Measurements from ENCODE around the gene SEMA6B.
A peak's percentile ranks its signal among the peaks of the same experiment; 100 is the strongest.

The SEMA6B gene

DNA sequence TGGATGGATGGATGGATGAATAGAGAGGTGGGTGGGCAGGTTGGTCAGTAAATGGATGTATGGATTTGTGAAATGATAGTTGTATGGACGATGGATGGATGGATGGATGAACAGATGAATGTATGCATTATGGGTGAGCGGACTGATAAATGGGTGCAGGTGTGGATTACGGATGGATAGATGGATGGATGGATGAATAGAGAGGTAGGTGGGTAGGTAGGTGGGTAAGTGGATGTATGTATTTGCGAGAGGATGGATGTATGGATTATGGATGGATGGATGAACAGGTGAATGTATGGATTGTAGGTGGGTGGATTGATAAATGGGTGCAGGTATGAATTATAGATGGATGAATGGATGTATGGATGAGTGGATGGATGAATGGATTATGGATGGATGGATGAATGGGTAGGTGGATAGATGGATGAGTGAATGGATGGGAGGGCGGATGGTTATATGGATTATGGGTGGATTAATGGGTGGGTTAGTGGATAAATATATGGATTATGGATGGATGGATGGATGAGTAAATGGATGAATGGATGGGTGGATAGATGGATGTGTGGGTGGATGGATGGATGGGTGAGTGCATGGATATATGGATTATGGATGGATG lies 42.8 kb upstream of the SEMA6B start:
- H3K27me3 Mint-ChIP-seq (ENCODE audit: low read depth) = peaks cover 17% of the 10 kb centered on the region
- H3K4me3 Mint-ChIP-seq = no peak overlapping the region
- no peaks in the 10 kb centered on the region for H3K9me3 Mint-ChIP-seq
- H3K27ac Mint-ChIP-seq = no peak overlapping the region
- TF ChIP-seq CTCF (IDR thresholded peaks at IDR 0.05; ENCODE audit: unreplicated experiment in 3 of 3) = no peak
- H3K36me3 Mint-ChIP-seq (ENCODE audit: low read depth) = no peaks in the 10 kb centered on the region
- peaks cover 3% of the 10 kb centered on the region for H3K4me1 Mint-ChIP-seq

DNA sequence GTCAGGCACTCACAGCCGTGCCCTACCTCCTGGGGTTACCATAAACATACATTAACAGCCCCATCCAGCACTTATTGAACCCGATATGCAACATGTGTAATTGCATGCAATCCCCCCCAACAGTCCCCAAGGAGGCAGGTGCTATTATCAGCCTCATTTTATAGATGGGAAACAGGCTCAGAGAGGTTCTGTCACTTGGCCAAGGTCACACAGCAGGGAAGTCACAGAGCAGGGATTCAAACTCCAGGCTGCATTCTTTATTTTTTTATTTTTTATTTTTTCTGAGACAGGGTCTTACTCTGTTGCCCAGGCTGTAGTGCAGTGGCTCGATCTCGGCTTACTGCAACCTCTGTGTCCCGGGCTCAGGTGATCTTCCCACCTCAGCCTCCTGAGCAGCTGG lies 41.4 kb upstream of the SEMA6B start:
- Mint-ChIP-seq H3K27me3 (ENCODE audit: low read depth) (peaks cover 26% of the 10 kb centered on the region), H3K9me3 (no peaks in the 10 kb centered on the region), H3K36me3 (ENCODE audit: low read depth) (no peaks in the 10 kb centered on the region), H3K27ac (no peak overlapping the region), H3K4me3 (no peak overlapping the region), H3K4me1 (peaks cover 5% of the 10 kb centered on the region)
- TF ChIP-seq CTCF (IDR thresholded peaks at IDR 0.05; ENCODE audit: unreplicated experiment in 3 of 3) = no peak

DNA sequence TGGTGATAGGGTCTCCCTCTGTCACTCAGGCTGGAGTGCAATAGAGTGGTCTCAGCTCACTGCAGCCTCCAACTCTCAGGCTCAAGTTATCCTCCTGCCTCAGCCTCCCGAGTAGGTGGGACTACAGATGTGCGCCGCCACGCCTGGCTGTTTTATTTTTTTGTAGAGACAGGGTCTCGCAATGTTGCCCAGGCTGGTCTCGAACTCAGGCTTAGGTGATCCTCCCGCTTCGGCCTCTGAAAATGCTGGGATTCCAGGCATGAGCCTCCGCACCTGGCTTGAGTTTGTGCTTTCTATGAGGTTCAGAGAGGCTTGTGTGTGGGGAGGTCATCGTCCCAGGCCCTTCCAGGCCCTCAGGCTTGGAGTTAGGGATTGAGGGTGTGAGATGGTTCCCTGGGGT lies 40.6 kb upstream of the SEMA6B start:
- Mint-ChIP-seq H3K4me1 (peaks cover 5% of the 10 kb centered on the region), H3K27me3 (ENCODE audit: low read depth) (peaks cover 34% of the 10 kb centered on the region), H3K27ac (no peak overlapping the region), H3K4me3 (no peak overlapping the region), H3K36me3 (ENCODE audit: low read depth) (no peaks in the 10 kb centered on the region), H3K9me3 (no peaks in the 10 kb centered on the region)
- TF ChIP-seq CTCF (IDR thresholded peaks at IDR 0.05; ENCODE audit: unreplicated experiment in 3 of 3) = no peak

DNA sequence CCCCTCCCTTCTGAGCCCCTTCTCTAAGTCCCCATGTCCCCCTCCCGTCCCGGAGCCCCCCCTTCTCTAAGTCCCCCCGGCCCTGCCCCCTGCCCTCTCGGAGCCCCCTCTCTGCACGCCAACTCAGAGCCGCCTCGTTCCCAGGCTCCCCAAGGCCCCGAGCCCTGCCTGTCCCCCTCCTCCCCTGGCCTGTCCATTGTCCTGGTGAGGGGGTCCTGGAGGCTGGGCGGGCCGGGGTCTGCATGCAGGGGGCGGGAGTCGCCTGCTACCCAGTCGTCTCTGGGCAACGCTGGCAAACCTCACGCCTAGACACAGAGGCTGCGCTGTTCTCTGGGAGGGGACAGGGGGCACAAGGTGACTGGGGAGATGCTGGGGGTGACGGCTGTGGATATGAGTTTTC lies 39.2 kb upstream of the SEMA6B start:
- Mint-ChIP-seq H3K9me3 (no peaks in the 10 kb centered on the region), H3K36me3 (ENCODE audit: low read depth) (no peaks in the 10 kb centered on the region), H3K27me3 (ENCODE audit: low read depth) (peaks cover 35% of the 10 kb centered on the region), H3K27ac (no peak overlapping the region), H3K4me1 (peaks cover 10% of the 10 kb centered on the region), H3K4me3 (peak overlapping the region; percentile 52 to 71 (median 69))
- TF ChIP-seq CTCF (IDR thresholded peaks at IDR 0.05; ENCODE audit: unreplicated experiment in 3 of 3) = no peak

DNA sequence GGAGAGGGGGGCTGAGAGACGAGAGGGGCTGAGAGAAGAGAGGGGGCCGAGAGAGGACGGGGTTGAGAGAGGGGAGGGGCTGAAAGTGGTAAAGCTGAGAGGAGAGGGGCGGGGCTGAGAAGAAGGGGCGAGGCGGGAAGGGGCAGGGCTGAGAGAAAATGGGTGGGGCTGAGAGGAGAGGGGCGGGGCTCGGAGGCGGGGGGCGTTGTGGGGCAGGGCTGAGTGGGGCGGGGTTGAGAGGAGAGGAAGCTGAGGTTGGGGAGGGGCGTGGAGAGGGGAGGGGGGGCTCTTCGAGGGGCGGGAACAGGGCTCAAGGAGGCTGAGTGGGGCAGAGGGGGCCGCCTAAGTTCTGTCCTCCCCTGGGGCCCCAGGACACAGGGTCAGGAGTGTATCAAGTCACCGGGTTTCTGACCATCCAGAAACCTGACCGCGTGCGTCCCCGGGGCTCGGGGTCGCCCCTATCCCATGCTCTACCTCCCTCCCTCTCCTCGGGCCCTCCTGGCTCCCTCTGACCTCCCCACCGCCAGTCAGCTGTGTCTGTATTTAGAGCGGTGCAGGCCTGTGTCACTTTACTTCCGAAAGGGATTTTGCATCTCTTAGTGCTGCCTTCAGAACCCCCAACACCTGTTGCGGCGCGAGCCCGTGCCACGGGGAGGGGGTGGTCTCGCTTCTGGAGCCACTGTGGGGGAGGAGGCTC lies 38.6 kb upstream of the SEMA6B start:
- no peaks in the 10 kb centered on the region for H3K36me3 Mint-ChIP-seq (ENCODE audit: low read depth)
- no peak for TF ChIP-seq CTCF (IDR thresholded peaks at IDR 0.05; ENCODE audit: unreplicated experiment in 3 of 3)
- H3K4me3 Mint-ChIP-seq = peak overlapping the region; percentile 67 to 71 (median 69)

More for the DNA sequence above, 38.6 kb upstream of the SEMA6B start:
- H3K27me3 Mint-ChIP-seq (ENCODE audit: low read depth) = peaks cover 35% of the 10 kb centered on the region
- H3K27ac Mint-ChIP-seq = peak overlapping the region in 1 of 3 experiments; percentile 29
- no peaks in the 10 kb centered on the region for H3K9me3 Mint-ChIP-seq
- H3K4me1 Mint-ChIP-seq = peaks cover 10% of the 10 kb centered on the region
